Measurements from ENCODE around the gene EGFL6. TPM values are rescaled to one million over a fixed set of nuclear protein-coding genes. Genes with fewer than 3 reads are reported as not detected.

EGFL6 gene
- total and polyA plus RNA-seq, 2 of the 4 experiments (the other 2 are of a cell fraction), result not detected

GRCh38 chrX:13681595-13681994 is 112.2 kb downstream of the EGFL6 start:
- ChIA-PET POLR2A (ENCODE audit: unreplicated experiment) (no interaction called here), CTCF (no interaction called here)
- no peak overlapping the region for H3K14ac ChIP-seq (replicated peaks; ENCODE audit: low read depth, low read length)
- no peaks in the 10 kb centered on the region for H3K36me3 ChIP-seq (ENCODE audit: control insufficient read depth, insufficient read depth, low read length)
- dilution Hi-C loops (cut with HindIII; ENCODE audit: low sequenced_read_pairs, unreplicated experiment) (no loop called here), in situ Hi-C loops (cut with MboI; ENCODE audit: low sequenced_read_pairs) (no loop called here), intact Hi-C loops (cut with micrococcal nuclease) (no loop called here)
- ATAC-seq (ENCODE audit: low read depth), result no peak
- H3K4me2 ChIP-seq (ENCODE audit: low read depth, low read length), result no peak overlapping the region
- no peak overlapping the region for H2AFZ ChIP-seq (replicated peaks; ENCODE audit: low read length, poor library complexity)
- no peak overlapping the region for H2AK9ac ChIP-seq (replicated peaks; ENCODE audit: low read depth, low read length, poor library complexity)
- WGBS, 2 experiments (ENCODE audit: extremely low coverage in 2 of 2, insufficient read length in 1 of 2), result no CpG with 5 or more reads among the region's 7 CpGs
- H2BK5ac ChIP-seq (ENCODE audit: low read depth, low read length, poor library complexity, severe bottlenecking), result no peak overlapping the region
- H2BK15ac ChIP-seq (ENCODE audit: low read depth, low read length), result no peak overlapping the region
- BruUV-seq (replicated peaks), result no TSS peak
- no peak for DNase-seq
- no peak overlapping the region for H2AK5ac ChIP-seq (ENCODE audit: low read depth, low read length)
- H4K5ac ChIP-seq (ENCODE audit: low read depth, low read length), result no peak overlapping the region
- no peak overlapping the region for H3K4me3 ChIP-seq (ENCODE audit: insufficient read depth, low read depth, low read length)
- H3K27ac ChIP-seq (ENCODE audit: insufficient read depth, low read length), result no peak overlapping the region
- H3K4ac ChIP-seq (ENCODE audit: low read depth, low read length), result no peak overlapping the region
- H3K27me3 ChIP-seq (ENCODE audit: control insufficient read depth, insufficient read depth, low read length), result peaks cover 10% of the 10 kb centered on the region
- no peaks in the 10 kb centered on the region for H3K9me1 ChIP-seq (ENCODE audit: insufficient read depth, low read length)
- H4K8ac ChIP-seq (ENCODE audit: low read depth in 2 of 2, low read length in 2 of 2), result no peak overlapping the region
- no peaks in the 10 kb centered on the region for H3K4me1 ChIP-seq (ENCODE audit: control insufficient read depth, insufficient read depth, low read length)
- H2BK20ac ChIP-seq (ENCODE audit: low read depth, low read length), result no peak overlapping the region
- H3K56ac ChIP-seq (ENCODE audit: extremely low read depth, insufficient read depth, low read length), result no peak overlapping the region
- H3K9ac ChIP-seq (ENCODE audit: low read depth, low read length), result no peak overlapping the region
- no peaks in the 10 kb centered on the region for H3K79me1 ChIP-seq (ENCODE audit: low read depth in 1 of 2, low read length in 2 of 2)
- no peak overlapping the region for H2BK120ac ChIP-seq (ENCODE audit: low read depth, low read length)
- TF ChIP-seq CEBPB (IDR thresholded peaks at IDR 0.05; ENCODE audit: low read depth, low read length) (no peak), FOS (IDR thresholded peaks at IDR 0.05; ENCODE audit: low read depth, low read length) (no peak), MAZ (IDR thresholded peaks at IDR 0.05; ENCODE audit: borderline replicate concordance, low read depth, low read length) (no peak), RCOR1 (IDR thresholded peaks at IDR 0.05; ENCODE audit: insufficient replicate concordance, low read length) (no peak), CHD1 (IDR thresholded peaks at IDR 0.05; ENCODE audit: low read depth, low read length) (no peak), BHLHE40 (IDR thresholded peaks at IDR 0.05; ENCODE audit: low read depth, low read length) (no peak), RAD21 (IDR thresholded peaks at IDR 0.05; ENCODE audit: low read length) (no peak), RFX5 (IDR thresholded peaks at IDR 0.05; ENCODE audit: low read depth, low read length) (no peak), USF2 (IDR thresholded peaks at IDR 0.05; ENCODE audit: low read depth, low read length) (no peak), MXI1 (IDR thresholded peaks at IDR 0.05; ENCODE audit: borderline replicate concordance, low read depth, low read length) (no peak), MAFK (IDR thresholded peaks at IDR 0.05; ENCODE audit: low read depth, low read length) (no peak)
- no peaks in the 10 kb centered on the region for H3K9me3 ChIP-seq (ENCODE audit: control insufficient read depth, insufficient read depth, low read length)
- no peaks in the 10 kb centered on the region for H4K20me1 ChIP-seq (ENCODE audit: insufficient read depth, low read length)
- no peak overlapping the region for H3K23ac ChIP-seq (ENCODE audit: low read depth, low read length)
- no peak overlapping the region for H4K91ac ChIP-seq (ENCODE audit: insufficient read depth, low read depth, low read length)
- H3K18ac ChIP-seq (ENCODE audit: low read depth, low read length), result no peak overlapping the region

Small RNAs within 50 kb of the gene (microRNA-seq; reads per million reads assigned to microRNA genes)
- gene MIR6086 (ENCODE audit: unreplicated experiment), result not detected

Other genes with a start within 250 kb of the EGFL6 start
- gene ATXN3L, start 249.5 kb upstream of the EGFL6 start, total RNA-seq (2012; rRNA removed), result not detected in 2 replicates
- gene ATXN3L, start 249.5 kb upstream of the EGFL6 start, polyA plus RNA-seq (2012; rRNA removed), result not detected in 2 replicates
- 1.4 and 2.5 TPM in 2 replicates for gene TCEANC, start 83.5 kb downstream of the EGFL6 start, total RNA-seq (2012; rRNA removed)
- 0.53 and 0.99 TPM in 2 replicates for gene TCEANC, start 83.5 kb downstream of the EGFL6 start, polyA plus RNA-seq (2012; rRNA removed)
- gene RAB9A, start 119.5 kb downstream of the EGFL6 start, total RNA-seq (2012; rRNA removed), result 15.8 and 26.7 TPM in 2 replicates
- gene RAB9A, start 119.5 kb downstream of the EGFL6 start, polyA plus RNA-seq (2012; rRNA removed), result 15.6 and 22.3 TPM in 2 replicates
- gene TRAPPC2, start 165.0 kb downstream of the EGFL6 start, total RNA-seq (2012; rRNA removed), result 13.8 and 19.2 TPM in 2 replicates
- 6.7 and 11.3 TPM in 2 replicates for gene TRAPPC2, start 165.0 kb downstream of the EGFL6 start, polyA plus RNA-seq (2012; rRNA removed)
- 8.4 and 10.6 TPM in 2 replicates for gene OFD1, start 165.1 kb downstream of the EGFL6 start, total RNA-seq (2012; rRNA removed)
- gene OFD1, start 165.1 kb downstream of the EGFL6 start, polyA plus RNA-seq (2012; rRNA removed), result 7.7 and 8.6 TPM in 2 replicates
- gene GPM6B, start 247.5 kb downstream of the EGFL6 start, total RNA-seq (2012; rRNA removed), result 4.2 and 5.9 TPM in 2 replicates
- gene GPM6B, start 247.5 kb downstream of the EGFL6 start, polyA plus RNA-seq (2012; rRNA removed), result 3.4 and 4.2 TPM in 2 replicates

All from IMR-90 (cell line).